Astrocyte (in vitro differentiated cells and primary cell): ENCODE results near the gene EXOC3.

Source experiments
- CTCF ChIP-seq: IDR thresholded peaks from 2 replicates; pipeline ENCODE4 v1.5.1; 2011; ENCODE audit warnings: low read depth, mild to moderate bottlenecking, inconsistent platforms, low read length, moderate library complexity; ENCODE audit not compliant: insufficient read depth
- EZH2 ChIP-seq: IDR thresholded peaks from 2 replicates; pipeline ENCODE4 v1.6.1; 2012; ENCODE audit warnings: mild to moderate bottlenecking, low read length, inconsistent platforms; ENCODE audit not compliant: insufficient read depth

DNA sequence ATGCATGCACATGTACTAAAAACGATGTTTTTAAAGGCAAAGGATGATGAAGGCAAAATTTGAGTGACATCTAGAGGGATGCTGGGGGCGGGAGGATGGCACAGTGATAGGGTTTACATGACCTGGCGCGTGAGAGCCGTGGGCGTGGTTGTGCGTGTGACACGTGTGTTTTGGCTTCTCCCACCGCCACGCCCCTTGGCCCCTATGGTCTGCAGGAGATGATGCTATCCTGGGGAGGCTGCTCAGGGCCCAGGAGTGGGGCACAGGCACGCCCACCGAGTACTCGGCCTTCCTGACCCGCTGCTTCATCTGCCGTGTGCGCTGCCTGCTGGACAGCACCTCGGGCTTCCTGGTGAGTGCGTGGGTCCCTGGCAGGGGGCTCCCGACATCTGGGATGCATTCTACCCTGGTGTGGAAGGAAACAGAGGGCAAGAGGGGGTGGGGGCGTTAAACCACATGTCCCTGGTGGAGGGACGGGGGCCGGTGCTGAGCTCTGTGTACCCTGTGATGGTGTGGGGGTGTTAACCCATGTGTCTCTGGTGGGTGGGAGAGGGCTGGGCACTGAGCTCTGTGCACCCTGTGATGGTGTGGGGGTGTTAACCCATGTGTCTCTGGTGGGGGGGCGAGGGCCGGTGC lies 19.2 kb upstream of the EXOC3 start:
- no peak for TF ChIP-seq CTCF
- no peak for TF ChIP-seq EZH2
